Uterus (tissue), 2 donors: ENCODE results near the gene BRDT.
"Not testable (repeated sequence)": the region's sequence is repeated elsewhere in the genome, so short reads cannot be mapped to it uniquely, and the experiment has no call there.

ENCODE experiments used
- POLR2A ChIP-seq, 2 donors: fragments of 450-650 bp; IDR thresholded peaks; one replicate each; pipeline ENCODE4 v1.6.1; 2016; ENCODE audit warnings: antibody characterized with exemption in 2 of 2, mild to moderate bottlenecking in 1 of 2, moderate library complexity in 1 of 2
- TF ChIP-seq, protein P1 (sequence below), 4 experiments: fragments of 200-600 bp in 2 of 4; fragments of 450-650 bp in 2 of 4; sonication (generic) in 2 of 4; IDR thresholded peaks; one replicate each; pipeline ENCODE4 v1.5.1; 2016 to 2019; ENCODE audit warnings: antibody characterized with exemption in 4 of 4, mild to moderate bottlenecking in 2 of 4, moderate library complexity in 1 of 4

DNA sequence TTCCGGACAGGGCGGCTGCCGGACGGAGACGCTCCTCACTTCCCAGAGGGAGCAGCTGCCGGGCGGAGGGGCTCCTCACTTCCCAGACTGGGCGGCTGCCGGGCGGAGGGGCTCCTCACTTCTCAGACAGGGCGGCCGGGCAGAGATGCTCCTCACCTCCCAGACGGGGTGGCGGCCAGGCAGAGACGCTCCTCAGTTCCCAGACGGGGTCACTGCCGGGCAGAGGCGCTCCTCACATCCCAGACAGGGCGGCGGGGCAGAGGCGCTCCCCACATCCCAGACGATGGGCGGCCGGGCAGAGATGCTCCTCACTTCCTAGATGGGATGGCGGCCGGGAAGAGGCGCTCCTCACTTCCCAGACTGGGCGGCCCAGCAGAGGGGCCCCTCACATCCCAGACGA, 76.8 kb downstream of the BRDT start:
- TF ChIP-seq, protein P1, sequence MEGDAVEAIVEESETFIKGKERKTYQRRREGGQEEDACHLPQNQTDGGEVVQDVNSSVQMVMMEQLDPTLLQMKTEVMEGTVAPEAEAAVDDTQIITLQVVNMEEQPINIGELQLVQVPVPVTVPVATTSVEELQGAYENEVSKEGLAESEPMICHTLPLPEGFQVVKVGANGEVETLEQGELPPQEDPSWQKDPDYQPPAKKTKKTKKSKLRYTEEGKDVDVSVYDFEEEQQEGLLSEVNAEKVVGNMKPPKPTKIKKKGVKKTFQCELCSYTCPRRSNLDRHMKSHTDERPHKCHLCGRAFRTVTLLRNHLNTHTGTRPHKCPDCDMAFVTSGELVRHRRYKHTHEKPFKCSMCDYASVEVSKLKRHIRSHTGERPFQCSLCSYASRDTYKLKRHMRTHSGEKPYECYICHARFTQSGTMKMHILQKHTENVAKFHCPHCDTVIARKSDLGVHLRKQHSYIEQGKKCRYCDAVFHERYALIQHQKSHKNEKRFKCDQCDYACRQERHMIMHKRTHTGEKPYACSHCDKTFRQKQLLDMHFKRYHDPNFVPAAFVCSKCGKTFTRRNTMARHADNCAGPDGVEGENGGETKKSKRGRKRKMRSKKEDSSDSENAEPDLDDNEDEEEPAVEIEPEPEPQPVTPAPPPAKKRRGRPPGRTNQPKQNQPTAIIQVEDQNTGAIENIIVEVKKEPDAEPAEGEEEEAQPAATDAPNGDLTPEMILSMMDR (IDR thresholded peaks at IDR 0.05) = not testable (repeated sequence)
- TF ChIP-seq POLR2A (IDR thresholded peaks at IDR 0.05) = not testable (repeated sequence)
